Mammary epithelial cell (primary cell): ENCODE measurements around the gene LRRN4.

ENCODE experiments used
- EZH2 ChIP-seq: IDR thresholded peaks from 2 replicates; pipeline ENCODE4 v1.6.1; 2012; ENCODE audit warnings: low read length, inconsistent platforms, borderline replicate concordance
- TF ChIP-seq, protein P1 (sequence below), 2 donors: IDR thresholded peaks in 1 of 2; conservative IDR thresholded peaks in 1 of 2; 2 replicates each; pipeline ENCODE4 v1.5.1; 2011 to 2012; ENCODE audit warnings: inconsistent platforms in 2 of 2, low read length in 2 of 2, mild to moderate bottlenecking in 2 of 2, control low read depth in 1 of 2, low read depth in 1 of 2; ENCODE audit not compliant: insufficient read depth in 1 of 2; ENCODE audit errors: extremely low read depth in 1 of 2

DNA sequence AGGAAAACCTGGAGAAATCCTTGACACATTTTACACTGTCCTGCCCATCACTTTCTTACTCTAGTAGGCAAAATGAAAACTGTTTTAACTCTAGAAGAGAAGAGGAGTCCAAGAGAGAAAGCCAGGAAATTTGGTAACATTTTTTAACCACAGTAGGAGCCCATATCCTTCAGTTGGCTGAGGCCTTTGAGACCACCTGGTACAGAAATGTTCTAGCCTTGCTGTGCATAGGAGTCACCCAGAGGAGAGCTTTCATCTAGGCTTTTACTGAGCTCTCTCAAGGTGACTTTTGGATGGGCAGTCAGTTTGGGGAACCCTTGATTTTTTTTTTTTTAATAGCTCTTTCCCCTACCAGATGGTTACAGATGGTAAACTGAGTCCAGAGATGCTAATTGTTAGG lies 25.0 kb downstream of the LRRN4 start:
- TF ChIP-seq, protein P1, sequence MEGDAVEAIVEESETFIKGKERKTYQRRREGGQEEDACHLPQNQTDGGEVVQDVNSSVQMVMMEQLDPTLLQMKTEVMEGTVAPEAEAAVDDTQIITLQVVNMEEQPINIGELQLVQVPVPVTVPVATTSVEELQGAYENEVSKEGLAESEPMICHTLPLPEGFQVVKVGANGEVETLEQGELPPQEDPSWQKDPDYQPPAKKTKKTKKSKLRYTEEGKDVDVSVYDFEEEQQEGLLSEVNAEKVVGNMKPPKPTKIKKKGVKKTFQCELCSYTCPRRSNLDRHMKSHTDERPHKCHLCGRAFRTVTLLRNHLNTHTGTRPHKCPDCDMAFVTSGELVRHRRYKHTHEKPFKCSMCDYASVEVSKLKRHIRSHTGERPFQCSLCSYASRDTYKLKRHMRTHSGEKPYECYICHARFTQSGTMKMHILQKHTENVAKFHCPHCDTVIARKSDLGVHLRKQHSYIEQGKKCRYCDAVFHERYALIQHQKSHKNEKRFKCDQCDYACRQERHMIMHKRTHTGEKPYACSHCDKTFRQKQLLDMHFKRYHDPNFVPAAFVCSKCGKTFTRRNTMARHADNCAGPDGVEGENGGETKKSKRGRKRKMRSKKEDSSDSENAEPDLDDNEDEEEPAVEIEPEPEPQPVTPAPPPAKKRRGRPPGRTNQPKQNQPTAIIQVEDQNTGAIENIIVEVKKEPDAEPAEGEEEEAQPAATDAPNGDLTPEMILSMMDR (conservative IDR thresholded peaks at IDR 0.05 in 1 of 2, IDR thresholded peaks at IDR 0.05 in 1 of 2; ENCODE audit: extremely low read depth in 1 of 2, insufficient read depth in 1 of 2, low read depth in 1 of 2, low read length in 2 of 2) = no peak
- TF ChIP-seq EZH2 = no peak
